GM18861 (cell line): ENCODE results near the gene COL8A2.

ENCODE experiments used
- ATAC-seq: cut with Tn5 transposase; IDR thresholded peaks from one replicate; pipeline ENCODE4 v1.9.1; 2021; ENCODE audit not compliant: unreplicated experiment

The COL8A2 gene

DNA sequence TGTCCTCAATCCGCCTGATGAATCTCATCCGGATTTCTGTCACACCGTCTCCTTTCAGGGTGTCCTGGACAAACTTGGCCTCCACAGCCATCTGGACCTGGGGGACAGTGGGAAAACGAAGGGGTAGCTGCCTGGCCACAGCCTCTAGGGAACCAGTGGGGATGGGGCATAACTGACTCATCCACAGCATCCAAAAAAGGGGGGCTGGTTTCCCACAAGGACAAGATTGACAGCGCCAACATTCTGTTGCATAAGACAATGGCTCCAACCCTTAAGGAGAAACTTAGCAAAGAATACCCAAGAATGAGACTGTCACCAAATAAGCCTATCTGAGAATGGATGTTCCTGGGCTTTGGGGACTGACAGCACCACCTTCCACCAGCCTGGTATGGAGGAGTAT is 12.2 kb upstream of the COL8A2 start:
- no peak for ATAC-seq

DNA sequence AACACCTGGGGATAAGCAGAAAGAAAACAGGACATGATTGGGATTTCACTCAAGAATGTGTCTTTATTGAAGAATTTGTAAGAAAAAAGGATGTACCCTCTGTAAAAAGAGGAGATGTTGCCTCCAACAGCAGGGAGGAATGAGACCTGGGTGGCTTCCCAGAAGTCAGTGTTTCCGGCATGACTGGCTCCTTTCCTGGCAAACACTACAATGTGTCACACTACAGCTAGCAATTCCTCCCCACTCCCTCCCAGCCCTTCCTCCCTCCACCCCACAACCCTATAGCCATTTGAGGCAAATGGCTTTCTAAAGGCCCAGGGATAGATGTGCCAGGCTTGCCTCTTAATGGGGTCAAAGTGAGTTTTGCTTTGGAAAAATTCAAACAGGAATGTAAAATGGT is 11.5 kb upstream of the COL8A2 start:
- ATAC-seq: no peak

DNA sequence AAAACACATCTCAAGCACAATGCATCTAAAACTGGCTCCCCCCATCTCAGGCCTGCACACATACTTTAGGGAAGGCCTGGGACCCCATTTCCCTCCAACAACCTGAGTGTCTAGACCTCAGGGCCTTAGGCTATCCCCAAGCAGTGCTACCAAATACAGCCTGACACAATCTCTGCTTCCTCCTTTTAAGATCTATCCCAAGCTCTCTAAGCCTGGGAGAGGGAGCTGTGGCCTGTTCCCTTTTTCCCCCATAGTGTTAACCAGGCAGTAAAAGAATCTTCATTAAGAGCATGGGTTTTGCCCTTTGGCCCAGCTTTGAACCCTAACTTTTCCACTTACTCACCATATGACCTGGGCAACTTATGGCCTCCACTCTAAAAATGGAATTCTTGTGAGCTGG is 10.8 kb upstream of the COL8A2 start:
- ATAC-seq: no peak

DNA sequence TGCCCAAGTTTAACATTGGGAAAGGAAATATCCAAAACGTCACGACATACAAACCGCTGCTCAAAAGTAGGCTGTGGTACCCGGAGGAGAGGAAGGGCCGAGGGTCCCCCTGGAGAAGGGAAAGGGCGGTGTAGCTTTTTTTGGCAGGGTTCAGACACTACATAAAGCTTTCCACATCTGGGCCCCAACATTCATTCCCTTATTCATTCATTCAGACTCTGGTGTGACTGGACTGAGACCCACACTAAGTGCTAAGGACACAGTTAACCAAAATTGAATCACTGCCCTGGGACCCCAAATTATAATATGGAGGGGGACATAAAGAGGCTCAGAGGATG is 10.3 kb upstream of the COL8A2 start:
- no peak for ATAC-seq

GRCh38 chr1:36134505-36135329 is 9.7 kb upstream of the COL8A2 start:
- no peak for ATAC-seq

DNA sequence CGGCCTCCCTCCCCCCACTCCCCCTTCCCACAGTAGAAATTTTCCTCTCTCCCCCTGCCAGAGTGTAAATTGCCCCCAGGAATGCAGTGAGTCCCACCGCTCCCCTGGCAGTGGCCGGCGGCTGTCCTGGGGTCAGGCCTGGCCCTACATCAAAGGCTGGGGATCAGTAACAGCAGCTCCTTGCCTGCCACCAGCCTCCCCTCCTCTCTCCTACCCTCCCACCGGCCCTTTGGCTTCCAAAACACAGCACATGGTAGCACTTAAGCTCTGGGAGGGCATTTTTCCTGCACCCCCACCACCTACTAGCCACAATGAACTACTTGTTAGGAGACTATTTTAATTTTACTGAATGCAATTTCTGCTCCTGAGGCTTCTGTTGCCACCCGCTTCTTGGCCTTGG is 9.0 kb upstream of the COL8A2 start:
- no peak for ATAC-seq

- ATAC-seq: no peak
Measured at GRCh38 chr1:36133484-36133883, 8.5 kb upstream of the COL8A2 start.

- ATAC-seq: no peak
Measured at GRCh38 chr1:36132029-36132428, 7.0 kb upstream of the COL8A2 start.

DNA sequence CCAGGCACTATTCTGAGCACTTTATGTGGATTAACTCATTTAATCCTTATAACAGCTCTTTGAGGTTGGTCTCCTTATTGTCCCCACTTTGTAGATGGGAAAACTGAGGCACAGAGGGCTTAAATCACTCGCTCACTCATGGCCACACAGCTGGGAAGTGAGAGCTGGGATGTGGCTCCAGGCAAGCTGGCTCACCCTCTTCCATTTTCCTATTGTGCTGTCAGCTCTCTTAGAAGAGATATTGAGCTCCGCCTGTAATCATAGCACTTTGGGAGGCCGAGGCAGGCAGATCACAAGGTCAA is 3.8 kb upstream of the COL8A2 start:
- no peak for ATAC-seq

GRCh38 chr1:36128126-36128904 is 3.3 kb upstream of the COL8A2 start:
- no peak for ATAC-seq

GRCh38 chr1:36126797-36127500 is 1.9 kb upstream of the COL8A2 start:
- ATAC-seq: no peak

- ATAC-seq: no peak
Measured at GRCh38 chr1:36126005-36126716, 1.1 kb upstream of the COL8A2 start.

- no peak for ATAC-seq
Measured at GRCh38 chr1:36124404-36125128, 456 bp downstream of the COL8A2 start.

DNA sequence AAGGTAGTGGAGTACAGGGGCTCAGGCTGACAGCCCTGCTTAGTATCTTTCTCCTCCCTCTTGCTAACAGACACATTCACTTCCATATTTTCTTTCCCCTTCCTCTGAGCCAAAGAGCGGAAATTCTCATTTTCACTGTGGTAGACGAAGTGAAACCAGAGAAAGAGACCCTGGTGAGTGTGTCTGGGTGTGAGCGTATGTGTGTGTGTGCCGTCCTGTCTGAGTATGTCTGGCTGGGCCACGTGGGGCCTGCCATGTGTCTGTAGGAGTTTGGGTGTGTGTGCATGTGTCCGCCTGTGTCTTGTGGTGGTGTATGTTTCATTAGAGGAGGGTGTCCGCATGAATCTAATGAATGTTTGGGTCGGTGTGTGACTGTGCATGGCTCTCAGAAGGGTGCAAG is 1.7 kb downstream of the COL8A2 start:
- ATAC-seq: no peak

GRCh38 chr1:36122062-36123030 is 2.7 kb downstream of the COL8A2 start:
- ATAC-seq: no peak

DNA sequence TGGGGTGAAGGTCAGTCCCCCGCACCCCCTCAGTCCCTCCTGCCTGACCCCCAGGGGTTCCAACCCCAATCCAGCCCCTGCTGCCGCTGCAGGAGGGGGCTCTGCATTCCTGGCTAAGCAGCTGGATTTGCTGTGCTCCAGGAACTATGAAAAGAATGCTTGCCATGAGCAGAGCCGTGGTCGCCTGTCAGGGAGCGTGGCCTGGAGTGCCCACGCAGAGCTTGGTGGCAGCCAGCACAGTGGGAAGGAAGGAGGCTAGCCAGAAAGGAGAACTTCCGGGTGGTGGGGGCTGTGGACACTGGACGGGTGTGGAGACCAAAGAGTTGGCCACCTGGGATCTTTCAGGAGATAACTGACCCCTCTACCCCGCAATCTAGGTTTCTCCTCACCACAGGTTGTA is 5.6 kb downstream of the COL8A2 start:
- ATAC-seq: no peak

- no peak for ATAC-seq
Measured at GRCh38 chr1:36118447-36119204, 6.4 kb downstream of the COL8A2 start.

DNA sequence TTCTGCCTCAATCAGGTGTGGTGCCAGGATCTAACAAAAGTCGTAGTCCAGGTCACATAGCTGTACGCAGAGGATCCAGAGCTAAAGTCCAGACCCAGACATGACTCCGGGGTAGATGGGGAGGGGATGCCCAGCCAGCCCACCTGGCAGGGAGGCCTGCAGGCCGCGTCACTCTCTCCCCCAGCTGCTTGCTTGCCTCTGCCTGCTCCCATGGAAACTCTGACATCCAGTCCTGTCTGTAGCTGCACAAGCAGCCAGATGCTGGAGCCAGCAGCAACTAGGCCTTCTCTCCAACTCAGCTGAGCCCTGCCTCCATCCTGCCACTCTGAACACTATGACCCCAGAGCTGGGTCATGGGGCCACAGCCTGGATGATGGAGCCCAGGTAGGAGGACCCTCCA is 8.1 kb downstream of the COL8A2 start:
- ATAC-seq: no peak

- no peak for ATAC-seq
Measured at GRCh38 chr1:36115931-36116330, 9.1 kb downstream of the COL8A2 start.
